ENCODE data around the gene PGK1.

GRCh38 chrX:78103623-78104446 lies at the start of gene PGK1:
- TF ChIP-seq, protein P1, sequence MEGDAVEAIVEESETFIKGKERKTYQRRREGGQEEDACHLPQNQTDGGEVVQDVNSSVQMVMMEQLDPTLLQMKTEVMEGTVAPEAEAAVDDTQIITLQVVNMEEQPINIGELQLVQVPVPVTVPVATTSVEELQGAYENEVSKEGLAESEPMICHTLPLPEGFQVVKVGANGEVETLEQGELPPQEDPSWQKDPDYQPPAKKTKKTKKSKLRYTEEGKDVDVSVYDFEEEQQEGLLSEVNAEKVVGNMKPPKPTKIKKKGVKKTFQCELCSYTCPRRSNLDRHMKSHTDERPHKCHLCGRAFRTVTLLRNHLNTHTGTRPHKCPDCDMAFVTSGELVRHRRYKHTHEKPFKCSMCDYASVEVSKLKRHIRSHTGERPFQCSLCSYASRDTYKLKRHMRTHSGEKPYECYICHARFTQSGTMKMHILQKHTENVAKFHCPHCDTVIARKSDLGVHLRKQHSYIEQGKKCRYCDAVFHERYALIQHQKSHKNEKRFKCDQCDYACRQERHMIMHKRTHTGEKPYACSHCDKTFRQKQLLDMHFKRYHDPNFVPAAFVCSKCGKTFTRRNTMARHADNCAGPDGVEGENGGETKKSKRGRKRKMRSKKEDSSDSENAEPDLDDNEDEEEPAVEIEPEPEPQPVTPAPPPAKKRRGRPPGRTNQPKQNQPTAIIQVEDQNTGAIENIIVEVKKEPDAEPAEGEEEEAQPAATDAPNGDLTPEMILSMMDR (IDR thresholded peaks at IDR 0.05): no peak
- TF ChIP-seq POLR2AphosphoS5 (IDR thresholded peaks at IDR 0.05) (peak; percentile 47 to 88 (median 75)), POLR2A (IDR thresholded peaks at IDR 0.05) (peak; percentile 56)

All from breast epithelium (tissue), 3 donors.